Neuronal stem cell (in vitro differentiated cells): ENCODE results near the gene SLX4IP. TPM values are rescaled to one million over a fixed set of nuclear protein-coding genes. Genes with fewer than 3 reads are reported as not detected.
A peak's percentile ranks its signal among the peaks of the same experiment; 100 is the strongest.

ENCODE experiments used
- DNase-seq: peaks from one replicate; pipeline ENCODE4 v3.0.0-alpha.2; 2013; ENCODE audit warnings: low spot score
- H2AFZ ChIP-seq: one replicate; pipeline ENCODE4 v1.6.1; 2013; ENCODE audit warnings: mild to moderate bottlenecking, low read length, inconsistent platforms
- H2AK5ac ChIP-seq: 2 replicates; pipeline ENCODE4 v1.6.1; 2013; ENCODE audit warnings: low read depth, mild to moderate bottlenecking, inconsistent platforms, low read length, moderate library complexity, mixed read lengths
- H2BK120ac ChIP-seq: 2 replicates; pipeline ENCODE4 v1.6.1; 2013; ENCODE audit warnings: low read depth, mild to moderate bottlenecking, inconsistent platforms, low read length, moderate library complexity, mixed read lengths
- H2BK12ac ChIP-seq: one replicate; pipeline ENCODE4 v1.6.1; 2013; ENCODE audit warnings: low read length, inconsistent platforms
- H2BK15ac ChIP-seq: 2 replicates; pipeline ENCODE4 v1.6.1; 2013; ENCODE audit warnings: mild to moderate bottlenecking, low read length, inconsistent platforms, mixed read lengths
- H2BK5ac ChIP-seq: one replicate; pipeline ENCODE4 v1.6.1; 2013; ENCODE audit warnings: inconsistent platforms, mild to moderate bottlenecking, low read length, moderate library complexity
- H3K14ac ChIP-seq: one replicate; pipeline ENCODE4 v1.6.1; 2013; ENCODE audit warnings: low read length, inconsistent platforms
- H3K18ac ChIP-seq: 2 replicates; pipeline ENCODE4 v1.6.1; 2013; ENCODE audit warnings: low read length, inconsistent platforms
- H3K23ac ChIP-seq: 2 replicates; pipeline ENCODE4 v1.6.1; 2013; ENCODE audit warnings: low read depth, mild to moderate bottlenecking, mixed read lengths, low read length, inconsistent platforms; ENCODE audit not compliant: poor library complexity
- H3K27ac ChIP-seq: replicated peaks from 3 replicates; pipeline ENCODE4 v1.5.1; 2013; ENCODE audit warnings: low read length, inconsistent platforms
- H3K27me3 ChIP-seq, 3 experiments: 2 replicates each; pipeline ENCODE4 v1.6.1; 2013; ENCODE audit warnings: low read length in 3 of 3, mild to moderate bottlenecking in 2 of 3, inconsistent platforms in 1 of 3, low read depth in 1 of 3, mixed read lengths in 1 of 3, moderate library complexity in 1 of 3; ENCODE audit not compliant: control insufficient read depth in 3 of 3, insufficient read depth in 3 of 3
- H3K36me3 ChIP-seq, 2 donors: replicated peaks in 1 of 2; 2 replicates each; pipeline ENCODE4 v1.6.1; 2013; ENCODE audit warnings: low read length in 2 of 2; ENCODE audit not compliant: control insufficient read depth in 2 of 2, insufficient read depth in 2 of 2
- H3K4ac ChIP-seq: 2 replicates; pipeline ENCODE4 v1.6.1; 2013; ENCODE audit warnings: inconsistent platforms, mild to moderate bottlenecking, low read length, moderate library complexity
- H3K4me1 ChIP-seq, 2 donors: 1 replicate in 1 of 2; 2 replicates in 1 of 2; pipeline ENCODE4 v1.6.1; 2013; ENCODE audit warnings: low read length in 2 of 2, low read depth in 1 of 2; ENCODE audit not compliant: control insufficient read depth in 2 of 2, insufficient read depth in 1 of 2
- H3K4me2 ChIP-seq: one replicate; pipeline ENCODE4 v1.6.1; 2013; ENCODE audit warnings: mild to moderate bottlenecking, low read length, inconsistent platforms; ENCODE audit not compliant: insufficient read depth, poor library complexity, severe bottlenecking
- H3K4me3 ChIP-seq, 2 donors: 2 replicates each; pipeline ENCODE4 v1.5.1; 2013; ENCODE audit warnings: low read length in 2 of 2, mild to moderate bottlenecking in 2 of 2, inconsistent platforms in 1 of 2, moderate library complexity in 1 of 2
- H3K79me1 ChIP-seq: one replicate; pipeline ENCODE4 v1.6.1; 2013; ENCODE audit warnings: low read depth, mild to moderate bottlenecking, inconsistent platforms, low read length, moderate library complexity
- H3K9ac ChIP-seq: one replicate; pipeline ENCODE4 v1.6.1; 2013; ENCODE audit warnings: mild to moderate bottlenecking, low read depth, low read length, inconsistent platforms; ENCODE audit not compliant: poor library complexity
- H3K9me3 ChIP-seq, 2 donors: replicated peaks in 1 of 2; 2 replicates each; pipeline versions ENCODE3 to v1.6.1; 2013; ENCODE audit warnings: low read length in 2 of 2, mild to moderate bottlenecking in 2 of 2, inconsistent platforms in 1 of 2, low read depth in 1 of 2, mixed read lengths in 1 of 2, moderate library complexity in 1 of 2; ENCODE audit not compliant: control insufficient read depth in 2 of 2, insufficient read depth in 1 of 2
- H4K8ac ChIP-seq: one replicate; pipeline ENCODE4 v1.6.1; 2013; ENCODE audit warnings: low read depth, mild to moderate bottlenecking, inconsistent platforms, low read length, moderate library complexity
- H4K91ac ChIP-seq: one replicate; pipeline ENCODE4 v1.6.1; 2013; ENCODE audit warnings: low read length, low read depth, mild to moderate bottlenecking, inconsistent platforms; ENCODE audit not compliant: poor library complexity
- WGBS, 2 donors: extraction: QIAGEN DNeasy Blood & Tissue Kit; methylation state at CpG; one replicate each; pipeline ENCODE4 v1.1.7; 2013; ENCODE audit warnings: missing lambda C conversion rate in 2 of 2, mixed read lengths in 1 of 2; ENCODE audit not compliant: insufficient read length in 2 of 2, insufficient replicate concordance in 1 of 2; ENCODE audit errors: extremely low coverage in 2 of 2; 5-methylcytosine and 5-hydroxymethylcytosine counted together
- polyA plus RNA-seq, 2 experiments: library from polyadenylated mRNA; stranded (reverse); fragments of 200-250 nt; gene quantifications; one replicate each; pipeline ENCODE4 v1.2.3, GENCODE V29; 2013

Gene SLX4IP
- polyA plus RNA-seq (2013, experiment 1 of 2) = 3.3 TPM
- polyA plus RNA-seq (2013, experiment 2 of 2) = 3.3 TPM

DNA sequence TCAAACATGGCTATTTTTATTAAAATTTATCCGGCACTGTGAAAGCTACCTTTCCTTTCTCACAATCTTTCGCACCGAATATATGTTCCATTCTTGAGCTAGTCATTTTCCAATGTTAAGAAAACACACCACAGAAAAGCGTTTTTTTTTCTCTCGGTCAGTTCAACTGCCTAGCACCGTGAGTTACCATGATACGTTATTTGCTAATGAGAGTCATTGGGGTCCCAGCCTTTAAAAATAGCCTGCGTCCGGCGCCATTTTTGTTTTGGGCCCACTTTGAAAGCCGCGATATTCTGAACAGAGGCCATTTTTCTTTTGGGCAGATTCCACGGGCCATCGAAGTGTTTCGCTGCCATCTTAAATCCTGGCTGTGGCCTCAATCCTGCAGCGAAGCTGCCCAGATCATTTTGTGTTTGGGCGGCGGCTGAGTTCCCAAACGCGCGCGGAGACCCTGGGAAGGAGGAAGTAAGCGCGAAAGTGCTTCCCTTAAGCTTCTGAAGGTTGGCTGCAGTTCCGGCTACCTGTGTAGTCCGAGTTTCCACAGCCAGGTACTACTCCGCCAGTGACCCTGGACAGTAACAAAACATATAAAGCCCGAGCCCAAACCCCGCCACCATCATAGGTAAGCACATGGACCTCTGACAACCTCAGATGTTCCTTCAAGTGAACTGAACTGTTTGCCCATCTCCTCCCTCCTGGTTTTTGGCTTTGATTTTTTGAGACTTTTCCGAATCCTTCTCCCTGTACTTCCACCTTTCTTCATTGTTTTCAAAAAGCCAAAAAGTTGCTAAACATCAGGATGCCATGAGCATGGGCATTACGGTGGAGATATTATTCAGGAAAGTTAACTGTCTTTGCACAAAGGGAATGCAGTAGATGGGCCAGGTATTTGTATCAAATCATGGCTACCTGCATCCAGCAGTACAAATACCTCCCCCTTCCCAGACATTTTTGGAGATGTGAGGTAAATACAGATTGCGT is at the start of gene SLX4IP:
SLX4IP (plus strand) TSS at position 474 of the 981 bp plus-strand sequence. CDS start 22,900 bp downstream, outside the sequence.
- no peaks in the 10 kb centered on the region for H3K27me3 ChIP-seq
- H3K4ac ChIP-seq = no peak within 1 kb of the TSS
- no peak within 1 kb of the TSS for H4K8ac ChIP-seq
- H3K27ac ChIP-seq = peak within 1 kb of the TSS; percentile 74
- peaks cover 0 to 5% of the 10 kb centered on the region in 2 donors for H3K36me3 ChIP-seq
- peak within 1 kb of the TSS; percentile 86 to 94 for H3K4me3 ChIP-seq
- peak within 1 kb of the TSS; percentile 96 for H2BK5ac ChIP-seq
- H3K4me2 ChIP-seq = peak within 1 kb of the TSS; percentile 65
- H3K14ac ChIP-seq = no peak within 1 kb of the TSS
- peaks cover 0 to 8% of the 10 kb centered on the region in 2 donors for H3K4me1 ChIP-seq
- H3K9me3 ChIP-seq = no peaks in the 10 kb centered on the region
- peak within 1 kb of the TSS; percentile 53 for H3K9ac ChIP-seq
- H2AK5ac ChIP-seq = no peak within 1 kb of the TSS
- no peak within 1 kb of the TSS for H3K23ac ChIP-seq
- H2AFZ ChIP-seq = peak within 1 kb of the TSS; percentile 99
- peak within 1 kb of the TSS; percentile 24 for H3K18ac ChIP-seq
- peaks cover 9% of the 10 kb centered on the region for H3K79me1 ChIP-seq
- no CpG with 5 or more reads among the region's 32 CpGs for WGBS, 2 donors
- peak; percentile 88 for DNase-seq
- H2BK120ac ChIP-seq = no peak within 1 kb of the TSS
- no peak within 1 kb of the TSS for H2BK15ac ChIP-seq
- no peak within 1 kb of the TSS for H2BK12ac ChIP-seq
- H4K91ac ChIP-seq = no peak within 1 kb of the TSS

GRCh38 chr20:10385850-10386544 is 49.1 kb upstream of the SLX4IP start:
- Histone ChIP-seq H3K14ac (no peak overlapping the region), H3K9me3 (peaks cover 2 to 7% of the 10 kb centered on the region in 2 donors), H2AK5ac (no peak overlapping the region), H3K27me3 (no peaks in the 10 kb centered on the region), H3K4me1 (peaks cover 4% of the 10 kb centered on the region in 2 donors), H3K4me3 (no peak overlapping the region), H2BK5ac (no peak overlapping the region), H2AFZ (no peak overlapping the region), H3K4me2 (no peak overlapping the region), H3K27ac (no peak overlapping the region), H3K23ac (no peak overlapping the region), H4K8ac (no peak overlapping the region), H2BK12ac (no peak overlapping the region), H3K4ac (no peak overlapping the region), H3K36me3 (no peaks in the 10 kb centered on the region), H3K18ac (no peak overlapping the region), H3K79me1 (no peaks in the 10 kb centered on the region), H2BK15ac (no peak overlapping the region), H3K9ac (no peak overlapping the region), H4K91ac (no peak overlapping the region), H2BK120ac (no peak overlapping the region)
- no peak for DNase-seq
- no CpG with 5 or more reads among the region's 4 CpGs for WGBS, 2 donors

DNA sequence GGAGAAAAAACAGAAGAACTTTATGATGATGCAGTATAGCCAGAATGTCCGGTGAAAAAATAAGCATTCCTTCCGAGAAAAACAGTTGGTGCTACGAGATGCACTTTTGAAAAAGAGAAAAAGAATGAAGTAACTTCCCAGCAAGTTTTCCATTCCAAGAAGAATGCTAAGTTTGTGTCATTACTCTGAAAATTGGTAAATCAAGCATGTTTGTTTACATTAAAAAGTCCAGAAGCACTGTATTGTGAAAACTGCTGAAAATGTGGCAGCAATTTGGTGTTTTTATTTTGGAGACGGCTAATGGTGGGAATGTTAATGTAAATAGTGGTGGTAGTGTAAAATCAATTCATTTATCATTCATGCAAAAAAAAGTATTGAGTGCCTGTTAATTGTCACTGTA is 47.4 kb upstream of the SLX4IP start:
- no peaks in the 10 kb centered on the region for H3K27me3 ChIP-seq
- no peak overlapping the region for H4K8ac ChIP-seq
- no peak overlapping the region for H2AFZ ChIP-seq
- no CpG with 5 or more reads among the region's 4 CpGs for WGBS, 2 donors
- no peaks in the 10 kb centered on the region for H3K36me3 ChIP-seq
- no peak overlapping the region for H2BK15ac ChIP-seq
- H3K4ac ChIP-seq = no peak overlapping the region
- H3K4me1 ChIP-seq = peaks cover 4% of the 10 kb centered on the region in 2 donors
- no peak overlapping the region for H3K27ac ChIP-seq
- H2BK120ac ChIP-seq = no peak overlapping the region
- no peaks in the 10 kb centered on the region for H3K79me1 ChIP-seq
- no peak overlapping the region for H3K9ac ChIP-seq
- H2BK12ac ChIP-seq = no peak overlapping the region
- H3K23ac ChIP-seq = no peak overlapping the region
- H3K4me3 ChIP-seq = no peak overlapping the region
- H4K91ac ChIP-seq = no peak overlapping the region
- no peak overlapping the region for H2BK5ac ChIP-seq
- no peak overlapping the region for H3K14ac ChIP-seq
- no peak overlapping the region for H3K18ac ChIP-seq
- DNase-seq = no peak
- peaks cover 2 to 7% of the 10 kb centered on the region in 2 donors for H3K9me3 ChIP-seq
- H3K4me2 ChIP-seq = no peak overlapping the region
- no peak overlapping the region for H2AK5ac ChIP-seq

GRCh38 chr20:10388597-10388996 is 46.5 kb upstream of the SLX4IP start:
- Histone ChIP-seq H3K9ac (no peak overlapping the region), H3K23ac (no peak overlapping the region), H3K36me3 (no peaks in the 10 kb centered on the region), H2BK120ac (no peak overlapping the region), H3K27ac (no peak overlapping the region), H3K27me3 (no peaks in the 10 kb centered on the region), H3K18ac (no peak overlapping the region), H2BK12ac (no peak overlapping the region), H3K4me2 (no peak overlapping the region), H2AK5ac (no peak overlapping the region), H2BK15ac (no peak overlapping the region), H4K8ac (no peak overlapping the region), H2BK5ac (no peak overlapping the region), H3K79me1 (no peaks in the 10 kb centered on the region), H3K4me1 (peaks cover 4% of the 10 kb centered on the region in 2 donors), H3K4ac (no peak overlapping the region), H3K4me3 (no peak overlapping the region), H3K14ac (no peak overlapping the region), H4K91ac (no peak overlapping the region), H3K9me3 (peaks cover 2 to 7% of the 10 kb centered on the region in 2 donors), H2AFZ (peak overlapping the region; percentile 74)
- DNase-seq = no peak
- WGBS, 2 donors = no CpG with 5 or more reads among the region's 4 CpGs
